GM10248 (cell line): ENCODE results near the gene HMCN2.

Experiments used
- CTCF ChIA-PET: fragments of 300-600 bp; sonication (Branson Sonifier 250); formaldehyde crosslinking; extraction: SDS; loops from one replicate; lab custom pipeline; 2021; ENCODE audit warnings: antibody characterized with exemption; lab: Yijun Ruan, JAX
- POLR2A ChIA-PET: fragments of 350-650 bp; sonication (Branson Sonifier 250); formaldehyde crosslinking; extraction: SDS; loops from one replicate; lab custom pipeline; 2020; ENCODE audit warnings: antibody characterized with exemption; lab: Yijun Ruan, JAX
- DNase-seq: peaks from one replicate; pipeline ENCODE4 v3.0.0; 2012; ENCODE audit errors: extremely low spot score
- TF ChIP-seq, protein P1 (sequence below): IDR thresholded peaks from 2 replicates; pipeline ENCODE4 v1.5.1; 2012; ENCODE audit warnings: mild to moderate bottlenecking, low read depth; ENCODE audit errors: extremely low read depth, missing control alignments, control extremely low read depth

HMCN2 gene

GRCh38 chr9:130381660-130382059 is 116.1 kb downstream of the HMCN2 start:
- CTCF ChIA-PET = no interaction called here
- no peak for DNase-seq

GRCh38 chr9:130382096-130382495 is 116.5 kb downstream of the HMCN2 start:
- no peak for DNase-seq
- POLR2A ChIA-PET = no interaction called here
- TF ChIP-seq, protein P1, sequence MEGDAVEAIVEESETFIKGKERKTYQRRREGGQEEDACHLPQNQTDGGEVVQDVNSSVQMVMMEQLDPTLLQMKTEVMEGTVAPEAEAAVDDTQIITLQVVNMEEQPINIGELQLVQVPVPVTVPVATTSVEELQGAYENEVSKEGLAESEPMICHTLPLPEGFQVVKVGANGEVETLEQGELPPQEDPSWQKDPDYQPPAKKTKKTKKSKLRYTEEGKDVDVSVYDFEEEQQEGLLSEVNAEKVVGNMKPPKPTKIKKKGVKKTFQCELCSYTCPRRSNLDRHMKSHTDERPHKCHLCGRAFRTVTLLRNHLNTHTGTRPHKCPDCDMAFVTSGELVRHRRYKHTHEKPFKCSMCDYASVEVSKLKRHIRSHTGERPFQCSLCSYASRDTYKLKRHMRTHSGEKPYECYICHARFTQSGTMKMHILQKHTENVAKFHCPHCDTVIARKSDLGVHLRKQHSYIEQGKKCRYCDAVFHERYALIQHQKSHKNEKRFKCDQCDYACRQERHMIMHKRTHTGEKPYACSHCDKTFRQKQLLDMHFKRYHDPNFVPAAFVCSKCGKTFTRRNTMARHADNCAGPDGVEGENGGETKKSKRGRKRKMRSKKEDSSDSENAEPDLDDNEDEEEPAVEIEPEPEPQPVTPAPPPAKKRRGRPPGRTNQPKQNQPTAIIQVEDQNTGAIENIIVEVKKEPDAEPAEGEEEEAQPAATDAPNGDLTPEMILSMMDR = no peak
- CTCF ChIA-PET = no interaction called here

More at GRCh38 chr9:130381660-130382059, 116.1 kb downstream of the HMCN2 start:
- POLR2A ChIA-PET = no interaction called here
- TF ChIP-seq, protein P1 = no peak

DNA sequence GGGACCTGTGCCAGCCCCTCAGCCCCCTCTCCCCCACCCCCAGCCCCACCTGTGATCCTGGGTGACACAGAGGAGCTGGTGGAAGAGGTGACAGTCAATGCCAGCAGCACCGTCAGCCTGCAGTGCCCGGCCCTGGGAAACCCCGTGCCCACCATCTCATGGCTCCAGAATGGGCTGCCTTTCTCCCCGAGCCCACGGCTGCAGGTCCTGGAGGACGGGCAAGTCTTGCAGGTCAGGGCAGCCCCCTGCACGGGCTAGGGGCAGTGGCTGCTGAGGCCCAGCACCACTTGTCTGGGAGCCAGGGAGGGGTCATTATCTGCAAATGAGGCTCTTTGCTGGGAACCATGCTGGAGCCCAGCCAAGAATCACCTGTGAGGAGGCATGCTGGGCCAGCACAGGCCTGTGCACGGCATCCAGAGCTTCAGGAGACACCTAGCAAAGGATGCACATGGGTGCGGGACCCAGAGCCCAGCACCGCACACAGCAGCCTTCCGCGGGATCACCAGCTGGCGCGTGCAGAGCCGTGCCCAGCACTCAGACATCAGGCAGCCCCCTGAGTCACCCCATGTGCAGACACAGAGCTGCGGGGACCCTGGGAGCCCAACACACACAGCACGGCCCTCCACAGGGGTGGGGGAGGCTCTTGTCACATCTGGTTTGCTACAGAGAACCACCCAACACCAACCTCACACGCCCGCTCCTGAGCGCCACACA is 117.2 kb downstream of the HMCN2 start:
- CTCF ChIA-PET = no interaction called here
- TF ChIP-seq, protein P1 = no peak
- POLR2A ChIA-PET = no interaction called here
- DNase-seq = no peak

GRCh38 chr9:130383350-130383715 is 117.8 kb downstream of the HMCN2 start:
- POLR2A ChIA-PET = no interaction called here
- CTCF ChIA-PET = no interaction called here
- no peak for DNase-seq
- TF ChIP-seq, protein P1 = no peak

GRCh38 chr9:130383979-130384676 is 118.6 kb downstream of the HMCN2 start:
- TF ChIP-seq, protein P1 = no peak
- POLR2A ChIA-PET = no interaction called here
- DNase-seq = no peak
- CTCF ChIA-PET = no interaction called here

- CTCF ChIA-PET = no interaction called here
- POLR2A ChIA-PET = interaction anchor here (0.5 kb wide), 1 partner anchor 51 kb away, joined by 4 read pairs; no protein-coding TSS in a partner anchor
- TF ChIP-seq, protein P1 = no peak
- no peak for DNase-seq
Measured at GRCh38 chr9:130385257-130385656, 119.7 kb downstream of the HMCN2 start.
